ENCODE measurements around the gene MADCAM1. TPM values are rescaled to one million over a fixed set of nuclear protein-coding genes. Genes with fewer than 3 reads are reported as not detected.

The MADCAM1 gene
- total RNA-seq, 1 experiment from 2014 or later: 0.84 TPM

DNA sequence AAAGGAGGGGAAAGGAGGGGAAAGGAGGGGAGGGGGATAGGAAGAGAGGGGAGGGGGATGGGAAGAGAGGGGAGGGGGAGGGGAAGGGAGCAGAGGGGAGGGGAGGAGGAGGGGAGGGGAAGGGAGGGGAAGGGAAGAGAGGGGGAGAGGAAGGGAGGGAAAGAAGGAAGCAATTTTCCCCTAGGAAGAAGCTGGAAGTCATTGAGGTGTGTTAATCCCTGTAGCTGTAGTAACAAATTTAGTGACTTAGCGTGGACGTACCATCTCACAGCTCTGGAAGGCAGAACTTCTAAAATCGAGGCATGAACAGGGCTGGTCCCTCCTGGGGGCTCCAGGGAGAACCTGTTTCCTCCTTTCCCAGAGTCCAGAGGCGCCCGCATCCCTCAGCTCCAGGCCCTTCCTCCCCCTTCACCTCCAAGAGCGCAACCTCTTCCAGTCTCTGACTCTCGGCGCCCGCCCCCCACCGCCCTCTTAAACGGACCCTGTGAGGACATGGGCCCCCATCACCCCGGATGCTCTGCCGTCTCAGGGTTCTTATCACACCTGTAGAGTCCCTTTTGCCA, 29.7 kb downstream of the MADCAM1 start:
- Histone ChIP-seq H3K27me3 (replicated peaks; ENCODE audit: insufficient read depth, low read depth, low read length, poor library complexity) (no peaks in the 10 kb centered on the region), H3K36me3 (ENCODE audit: insufficient read depth, low read length, poor library complexity, severe bottlenecking) (no peaks in the 10 kb centered on the region), H3K9me3 (ENCODE audit: low read depth, low read length, poor library complexity, severe bottlenecking) (no peaks in the 10 kb centered on the region), H3K27ac (ENCODE audit: low read depth, low read length, poor library complexity, severe bottlenecking) (no peak overlapping the region), H3K4me3 (ENCODE audit: low read depth, low read length, poor library complexity, severe bottlenecking) (no peak overlapping the region), H3K4me1 (ENCODE audit: insufficient read depth, low read length, poor library complexity, severe bottlenecking) (peaks cover 11% of the 10 kb centered on the region)
- no peak for TF ChIP-seq EZH2 (IDR thresholded peaks at IDR 0.05; ENCODE audit: borderline replicate concordance, low read depth, low read length, poor library complexity, severe bottlenecking)
- TF ChIP-seq, protein P1, sequence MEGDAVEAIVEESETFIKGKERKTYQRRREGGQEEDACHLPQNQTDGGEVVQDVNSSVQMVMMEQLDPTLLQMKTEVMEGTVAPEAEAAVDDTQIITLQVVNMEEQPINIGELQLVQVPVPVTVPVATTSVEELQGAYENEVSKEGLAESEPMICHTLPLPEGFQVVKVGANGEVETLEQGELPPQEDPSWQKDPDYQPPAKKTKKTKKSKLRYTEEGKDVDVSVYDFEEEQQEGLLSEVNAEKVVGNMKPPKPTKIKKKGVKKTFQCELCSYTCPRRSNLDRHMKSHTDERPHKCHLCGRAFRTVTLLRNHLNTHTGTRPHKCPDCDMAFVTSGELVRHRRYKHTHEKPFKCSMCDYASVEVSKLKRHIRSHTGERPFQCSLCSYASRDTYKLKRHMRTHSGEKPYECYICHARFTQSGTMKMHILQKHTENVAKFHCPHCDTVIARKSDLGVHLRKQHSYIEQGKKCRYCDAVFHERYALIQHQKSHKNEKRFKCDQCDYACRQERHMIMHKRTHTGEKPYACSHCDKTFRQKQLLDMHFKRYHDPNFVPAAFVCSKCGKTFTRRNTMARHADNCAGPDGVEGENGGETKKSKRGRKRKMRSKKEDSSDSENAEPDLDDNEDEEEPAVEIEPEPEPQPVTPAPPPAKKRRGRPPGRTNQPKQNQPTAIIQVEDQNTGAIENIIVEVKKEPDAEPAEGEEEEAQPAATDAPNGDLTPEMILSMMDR (conservative IDR thresholded peaks at IDR 0.05; ENCODE audit: low read depth, low read length): no peak
- ChIA-PET CTCF (interaction anchor here (1.0 kb wide), 1 partner anchor 15 kb away, joined by 5 read pairs; no protein-coding TSS in a partner anchor), POLR2A (ENCODE audit: low non-redundant PET) (no interaction called here)
- intact Hi-C loops (cut with micrococcal nuclease; ENCODE audit: unreplicated experiment): no loop called here
- no TSS peak for BruUV-seq (replicated peaks)
- no peak for DNase-seq (ENCODE audit: low spot score)

DNA sequence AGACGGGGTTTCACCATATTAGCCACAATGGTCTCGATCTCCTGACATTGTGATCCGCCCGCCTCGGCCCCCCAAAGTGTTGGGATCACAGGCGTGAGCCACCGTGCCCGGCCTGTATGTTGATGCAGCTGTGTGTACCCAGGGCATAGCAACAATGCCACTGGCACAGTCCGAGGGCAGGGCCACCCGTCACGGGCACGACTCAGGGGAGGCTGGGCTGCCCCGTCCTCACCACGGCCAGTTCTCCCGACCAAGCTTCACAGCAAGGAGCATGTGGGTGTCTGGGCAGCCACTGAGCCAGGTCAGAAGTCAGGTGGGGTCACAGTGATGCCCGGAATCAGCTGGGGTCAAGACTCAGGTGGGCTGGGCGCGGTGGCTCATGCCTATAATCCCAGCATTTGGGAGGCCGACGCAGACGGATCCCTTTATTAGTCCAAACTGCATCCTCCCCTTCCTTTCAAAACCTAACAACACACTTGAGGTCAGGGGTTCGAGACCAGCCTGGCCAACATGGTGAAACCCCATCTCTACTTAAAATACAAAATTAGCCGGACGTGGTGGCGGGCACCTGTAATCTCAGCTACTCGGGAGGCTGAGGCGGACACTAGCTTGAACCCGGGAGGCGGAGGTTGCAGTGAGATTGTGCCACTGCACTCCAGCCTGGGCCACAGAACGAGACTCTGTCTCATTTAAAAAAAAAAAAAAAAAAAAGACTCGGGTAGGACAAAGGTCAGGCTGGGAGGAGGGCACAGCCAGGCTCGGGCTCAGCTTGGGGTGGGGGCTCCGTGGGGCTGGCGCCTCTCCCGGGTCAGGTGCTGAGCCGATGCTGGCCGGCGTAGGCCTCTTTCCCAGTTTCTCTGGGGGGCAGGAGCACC, 34.1 kb downstream of the MADCAM1 start:
- no peaks in the 10 kb centered on the region for H3K9me3 ChIP-seq (ENCODE audit: low read depth, low read length, poor library complexity, severe bottlenecking)

More for the DNA sequence above, 34.1 kb downstream of the MADCAM1 start:
- no peak for TF ChIP-seq EZH2 (IDR thresholded peaks at IDR 0.05; ENCODE audit: borderline replicate concordance, low read depth, low read length, poor library complexity, severe bottlenecking)
- TF ChIP-seq, protein P1 (conservative IDR thresholded peaks at IDR 0.05; ENCODE audit: low read depth, low read length): no peak
- Histone ChIP-seq H3K4me3 (ENCODE audit: low read depth, low read length, poor library complexity, severe bottlenecking) (peak overlapping the region; percentile 100), H3K27me3 (replicated peaks; ENCODE audit: insufficient read depth, low read depth, low read length, poor library complexity) (no peaks in the 10 kb centered on the region), H3K27ac (ENCODE audit: low read depth, low read length, poor library complexity, severe bottlenecking) (peak overlapping the region; percentile 95), H3K4me1 (ENCODE audit: insufficient read depth, low read length, poor library complexity, severe bottlenecking) (peaks cover 13% of the 10 kb centered on the region), H3K36me3 (ENCODE audit: insufficient read depth, low read length, poor library complexity, severe bottlenecking) (peaks cover 3% of the 10 kb centered on the region)
- CTCF ChIA-PET: interaction anchor here (0.6 to 1.0 kb wide), 2 partner anchors 19 to 24 kb away, joined by 3 to 11 read pairs; no protein-coding TSS in a partner anchor
- no TSS peak for BruUV-seq (replicated peaks)
- POLR2A ChIA-PET (ENCODE audit: low non-redundant PET): interaction anchor here (0.7 kb wide), 1 partner anchor 21 kb away, joined by 11 read pairs; no protein-coding TSS in a partner anchor
- intact Hi-C loops (cut with micrococcal nuclease; ENCODE audit: unreplicated experiment): loop anchor here (5.0 kb wide), 1 partner anchor 42 kb away; the partner anchor contains the start of gene BSG
- no peak for DNase-seq (ENCODE audit: low spot score)
